Fibroblast of pulmonary artery (primary cell): ENCODE results near the gene TCEANC2.

Experiments
- DNase-seq: peaks from one replicate; pipeline ENCODE4 v3.0.0-alpha.2; 2010; ENCODE audit warnings: low read depth
- H3K4me3 ChIP-seq: replicated peaks from 2 replicates; pipeline ENCODE4 v1.5.1; 2011; ENCODE audit warnings: low read depth, mild to moderate bottlenecking, control low read depth, low read length, moderate library complexity
- TF ChIP-seq, protein P1 (sequence below): IDR thresholded peaks from 2 replicates; pipeline ENCODE4 v1.5.1; 2011; ENCODE audit warnings: mild to moderate bottlenecking, control low read depth, low read length, inconsistent platforms; ENCODE audit errors: missing control alignments

The TCEANC2 gene

GRCh38 chr1:54139711-54140110 is 86.3 kb downstream of the TCEANC2 start:
- no peak overlapping the region for H3K4me3 ChIP-seq
- TF ChIP-seq, protein P1, sequence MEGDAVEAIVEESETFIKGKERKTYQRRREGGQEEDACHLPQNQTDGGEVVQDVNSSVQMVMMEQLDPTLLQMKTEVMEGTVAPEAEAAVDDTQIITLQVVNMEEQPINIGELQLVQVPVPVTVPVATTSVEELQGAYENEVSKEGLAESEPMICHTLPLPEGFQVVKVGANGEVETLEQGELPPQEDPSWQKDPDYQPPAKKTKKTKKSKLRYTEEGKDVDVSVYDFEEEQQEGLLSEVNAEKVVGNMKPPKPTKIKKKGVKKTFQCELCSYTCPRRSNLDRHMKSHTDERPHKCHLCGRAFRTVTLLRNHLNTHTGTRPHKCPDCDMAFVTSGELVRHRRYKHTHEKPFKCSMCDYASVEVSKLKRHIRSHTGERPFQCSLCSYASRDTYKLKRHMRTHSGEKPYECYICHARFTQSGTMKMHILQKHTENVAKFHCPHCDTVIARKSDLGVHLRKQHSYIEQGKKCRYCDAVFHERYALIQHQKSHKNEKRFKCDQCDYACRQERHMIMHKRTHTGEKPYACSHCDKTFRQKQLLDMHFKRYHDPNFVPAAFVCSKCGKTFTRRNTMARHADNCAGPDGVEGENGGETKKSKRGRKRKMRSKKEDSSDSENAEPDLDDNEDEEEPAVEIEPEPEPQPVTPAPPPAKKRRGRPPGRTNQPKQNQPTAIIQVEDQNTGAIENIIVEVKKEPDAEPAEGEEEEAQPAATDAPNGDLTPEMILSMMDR, result no peak
- DNase-seq, result no peak

- TF ChIP-seq, protein P1, result no peak
- DNase-seq, result no peak
- no peak overlapping the region for H3K4me3 ChIP-seq
Observed at GRCh38 chr1:54142146-54142900, 88.9 kb downstream of the TCEANC2 start.

DNA sequence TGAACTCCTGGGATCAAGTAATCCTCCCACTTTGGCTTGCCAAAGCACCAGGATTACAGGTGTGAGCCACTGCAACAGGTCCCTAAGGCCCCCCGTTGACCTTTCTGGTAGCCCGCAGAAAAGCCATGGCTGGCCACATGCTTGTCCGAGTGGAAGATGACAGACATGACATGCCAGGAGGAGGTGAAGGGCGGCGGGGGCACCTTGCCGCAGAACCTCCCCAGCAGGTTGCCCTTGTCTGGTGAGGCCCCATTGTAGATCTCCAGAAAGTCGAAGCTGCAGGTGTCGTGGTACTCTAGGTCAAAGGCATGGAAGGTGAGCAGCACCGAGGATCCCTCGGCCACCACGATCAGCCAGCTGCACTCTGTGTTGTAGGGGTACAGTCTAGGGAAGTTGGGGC is 91.0 kb downstream of the TCEANC2 start:
- TF ChIP-seq, protein P1, result no peak
- DNase-seq, result no peak
- no peak overlapping the region for H3K4me3 ChIP-seq

GRCh38 chr1:54149734-54150133 is 96.3 kb downstream of the TCEANC2 start:
- TF ChIP-seq, protein P1, result no peak
- DNase-seq, result no peak
- H3K4me3 ChIP-seq, result no peak overlapping the region

DNA sequence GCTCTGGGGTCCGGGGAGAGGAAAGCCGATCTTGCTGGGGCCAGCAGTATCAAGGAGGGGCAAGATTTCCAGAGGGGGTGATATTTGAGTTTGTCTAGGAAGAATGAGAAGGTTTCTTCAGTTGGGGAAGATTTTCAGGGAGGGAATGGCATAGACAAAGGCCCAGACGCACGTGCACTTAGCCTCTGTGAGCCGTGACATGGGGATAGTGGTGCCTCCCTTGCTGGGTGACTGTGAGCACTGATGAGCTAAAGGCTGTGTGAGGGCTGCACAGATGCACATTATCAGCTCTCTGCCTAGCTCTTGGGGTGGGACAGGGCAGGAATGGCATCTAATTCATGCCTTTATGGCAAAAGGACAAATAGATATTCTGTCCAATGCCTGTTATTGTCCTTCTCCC is 97.6 kb downstream of the TCEANC2 start:
- TF ChIP-seq, protein P1, result no peak
- H3K4me3 ChIP-seq, result no peak overlapping the region
- DNase-seq, result no peak

GRCh38 chr1:54152696-54153095 is 99.3 kb downstream of the TCEANC2 start, which contains the start of gene CDCP2:
Gene CDCP2 (minus strand): TSS chr1:54153000. CDS start chr1:54152922, 78 bp downstream.
- TF ChIP-seq, protein P1, result no peak
- H3K4me3 ChIP-seq, result no peak within 1 kb of the TSS
- DNase-seq, result no peak
